Retina (tissue), 1 donor: ENCODE results near the gene CHST11.

Source experiments
- DNase-seq: peaks from one replicate; pipeline ENCODE4 v3.0.0-alpha.2; 2016

CHST11 gene

GRCh38 chr12:104434129-104434528 lies 22.6 kb upstream of the CHST11 start:
- DNase-seq: no peak

- DNase-seq: no peak
These were observed 21.6 kb upstream of the CHST11 start for GRCh38 chr12:104435175-104435574.

DNA sequence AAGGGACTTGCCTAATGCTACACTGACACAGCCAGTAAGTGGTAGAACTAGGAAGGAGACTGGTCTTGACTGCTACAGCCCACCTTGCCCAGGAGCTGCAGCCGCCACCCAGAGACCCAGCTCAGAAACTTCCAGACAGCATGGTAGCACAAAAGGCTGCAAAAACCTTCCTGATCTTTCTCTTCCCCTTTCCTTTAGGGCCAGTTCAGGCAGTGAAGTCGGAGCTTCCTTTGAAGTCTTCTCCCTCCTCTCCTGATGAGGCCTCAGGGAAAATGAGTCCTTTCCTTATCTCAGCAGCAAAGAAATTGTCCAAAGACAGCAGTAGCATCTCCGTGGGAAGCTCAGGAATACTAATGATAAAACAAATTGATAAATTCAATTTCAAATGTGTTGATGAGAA lies 21.0 kb upstream of the CHST11 start:
- DNase-seq: no peak

DNA sequence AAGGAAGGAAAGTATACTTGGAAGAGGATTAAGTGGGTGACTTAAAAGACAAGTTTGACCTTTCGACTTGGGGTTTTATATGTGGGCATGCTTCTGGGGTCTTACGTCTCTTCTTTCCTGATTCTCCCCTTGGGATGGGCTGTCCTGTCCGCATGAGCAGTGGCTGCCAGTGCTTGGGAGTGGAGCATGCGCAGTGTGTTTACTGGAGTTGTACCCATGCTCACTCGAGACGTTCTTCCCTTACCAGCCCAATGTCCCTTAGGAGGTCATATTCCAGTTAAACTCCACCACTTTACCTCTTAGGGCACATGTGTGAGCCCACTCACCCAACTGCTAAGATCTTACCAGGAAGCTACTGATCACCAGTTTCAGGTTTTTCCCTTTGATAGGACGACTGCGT lies 20.0 kb upstream of the CHST11 start:
- no peak for DNase-seq

GRCh38 chr12:104438134-104438533 lies 18.6 kb upstream of the CHST11 start:
- no peak for DNase-seq

DNA sequence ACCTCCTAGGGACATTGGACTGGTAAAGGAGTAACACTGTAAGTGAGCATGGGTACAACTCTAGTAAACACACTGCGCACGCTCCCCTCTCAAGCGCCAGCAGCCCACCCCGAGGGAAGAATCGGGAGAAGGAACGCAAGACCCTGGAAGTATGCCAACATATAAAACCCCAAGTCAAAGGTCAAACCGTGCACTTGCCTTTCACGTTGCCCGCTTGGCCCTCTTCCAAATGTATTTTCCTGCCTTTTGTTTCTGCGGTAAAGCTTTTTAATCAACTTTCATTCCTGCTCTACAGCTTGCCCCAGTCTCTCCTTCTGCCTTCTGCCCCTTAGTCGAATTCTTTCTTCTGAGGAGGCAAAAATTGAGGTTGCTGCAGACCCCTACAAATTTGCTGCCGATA lies 17.6 kb upstream of the CHST11 start:
- DNase-seq: no peak

GRCh38 chr12:104443008-104443407 lies 13.7 kb upstream of the CHST11 start:
- no peak for DNase-seq

GRCh38 chr12:104446646-104447421 lies 9.9 kb upstream of the CHST11 start:
- no peak for DNase-seq

DNA sequence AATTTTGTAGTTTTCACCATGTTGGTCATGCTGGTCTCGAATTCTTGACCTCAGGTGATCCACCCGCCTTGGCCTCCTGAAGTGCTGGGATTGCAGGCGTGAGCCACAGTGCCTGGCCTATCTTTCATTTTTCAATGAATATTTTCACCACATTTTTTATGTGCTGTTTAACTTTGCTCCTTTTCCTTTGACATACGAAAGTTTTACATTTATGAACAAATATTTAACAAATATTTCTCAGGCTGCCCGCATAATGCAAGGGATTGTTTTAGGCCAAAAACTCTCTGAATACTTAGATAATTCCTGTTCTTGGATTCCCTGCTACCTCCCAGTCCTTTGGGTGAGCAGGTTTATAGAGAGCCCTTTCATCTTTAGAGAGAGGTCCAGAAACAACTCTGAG lies 8.7 kb upstream of the CHST11 start:
- no peak for DNase-seq

GRCh38 chr12:104448451-104448850 lies 8.3 kb upstream of the CHST11 start:
- no peak for DNase-seq

GRCh38 chr12:104450700-104451099 lies 6.0 kb upstream of the CHST11 start:
- DNase-seq: no peak

GRCh38 chr12:104452087-104452486 lies 4.7 kb upstream of the CHST11 start:
- no peak for DNase-seq

DNA sequence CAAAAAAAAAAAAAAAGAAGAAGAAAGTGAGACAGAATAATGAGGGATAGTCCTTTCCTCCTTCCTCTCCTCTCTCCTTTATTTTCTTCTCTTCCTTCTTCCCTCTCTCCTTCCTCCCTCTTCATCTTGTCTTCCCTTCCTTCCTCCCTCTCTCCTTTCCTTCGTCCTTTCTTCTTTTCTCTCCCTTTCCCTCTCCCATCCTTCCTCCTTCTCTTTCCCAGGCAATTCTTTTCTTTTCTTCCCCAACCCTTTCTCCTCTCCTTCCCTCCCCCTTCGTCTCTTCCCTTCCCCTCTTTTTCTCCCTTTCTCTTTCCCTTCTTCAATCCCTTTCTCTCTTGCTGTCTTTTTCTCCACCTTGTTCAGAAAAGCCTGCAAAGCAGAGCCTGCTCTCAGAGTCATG lies 3.6 kb upstream of the CHST11 start:
- no peak for DNase-seq

- no peak for DNase-seq
These were observed 1.8 kb upstream of the CHST11 start for GRCh38 chr12:104454997-104455396.

DNA sequence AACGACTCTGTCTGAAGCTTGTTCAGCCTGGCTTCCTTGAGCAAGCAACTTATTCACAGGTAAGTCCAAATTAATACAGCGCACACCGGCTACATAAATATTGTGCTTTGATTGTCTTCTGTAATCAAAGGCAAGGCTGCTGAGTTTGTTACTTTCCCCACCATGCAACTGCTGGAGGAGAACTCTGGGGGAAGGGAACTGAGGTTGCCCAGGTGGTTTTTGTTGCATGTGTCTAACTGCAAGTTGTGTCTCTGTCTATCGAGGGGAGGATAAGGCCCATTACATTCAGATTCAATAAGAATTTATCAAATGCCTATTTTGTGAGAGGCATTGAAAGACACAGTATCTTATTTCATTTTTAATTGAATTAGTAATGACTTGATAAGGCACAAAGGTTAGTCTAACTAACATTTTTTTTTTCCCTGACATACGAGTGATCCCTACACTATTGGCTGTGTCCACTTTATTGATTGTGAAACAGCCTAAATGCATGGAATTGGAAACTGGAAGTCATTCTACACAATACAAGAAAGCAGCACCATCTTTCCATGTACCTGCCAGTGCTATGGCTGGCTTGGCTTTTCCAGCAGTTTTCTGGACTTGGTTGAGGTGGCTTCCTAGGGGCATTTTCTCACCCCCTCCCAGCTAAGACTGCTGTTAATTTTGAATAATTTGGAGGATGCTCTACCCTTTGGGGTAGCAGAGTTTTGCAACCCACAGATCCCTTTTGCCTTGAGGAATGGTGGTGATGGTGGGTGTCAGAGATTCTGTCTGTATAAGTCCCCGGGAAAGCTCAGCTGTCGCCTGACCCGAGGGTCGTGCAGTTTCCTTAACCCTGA lies 951 bp upstream of the CHST11 start:
- DNase-seq: no peak

DNA sequence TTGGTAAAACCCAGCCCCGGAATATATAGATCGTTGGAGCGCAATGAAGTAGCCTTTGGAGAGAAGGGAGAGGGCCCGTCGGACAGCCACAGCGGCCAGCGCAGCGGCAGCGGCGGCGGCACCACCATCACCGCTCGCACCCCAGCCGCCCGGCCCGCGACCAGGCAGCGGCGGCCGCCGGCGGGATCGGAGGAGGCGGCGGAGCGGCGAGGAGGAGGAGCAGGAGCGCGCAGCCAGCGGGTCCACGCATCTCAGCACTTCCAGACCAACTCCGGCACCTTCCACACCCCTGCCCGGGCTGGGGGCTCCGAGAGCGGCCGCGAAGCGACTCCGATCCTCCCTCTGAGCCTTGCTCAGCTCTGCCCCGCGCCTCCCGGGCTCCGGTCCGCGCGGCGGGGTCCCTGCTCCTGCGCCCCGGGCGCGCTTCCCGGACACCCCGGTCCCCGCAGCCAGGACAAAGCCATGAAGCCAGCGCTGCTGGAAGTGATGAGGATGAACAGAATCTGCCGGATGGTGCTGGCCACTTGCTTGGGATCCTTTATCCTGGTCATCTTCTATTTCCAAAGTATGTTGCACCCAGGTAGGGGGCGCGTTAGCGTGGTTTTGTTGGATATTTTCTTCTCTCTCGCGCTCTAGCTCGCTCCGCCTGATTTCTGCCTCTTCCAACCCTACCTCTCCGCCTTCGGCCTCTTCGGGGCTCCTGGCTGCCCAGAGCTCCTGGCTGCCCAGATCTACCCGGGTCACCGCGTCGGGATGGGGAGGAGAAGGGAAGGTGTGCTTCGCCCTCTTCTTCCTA lies 400 bp downstream of the CHST11 start:
- DNase-seq: peak; percentile 92

GRCh38 chr12:104457746-104458693 lies 1.3 kb downstream of the CHST11 start:
- DNase-seq: peak; percentile 78

GRCh38 chr12:104458694-104459367 lies 2.1 kb downstream of the CHST11 start:
- DNase-seq: no peak

GRCh38 chr12:104459368-104459909 lies 2.7 kb downstream of the CHST11 start:
- no peak for DNase-seq

DNA sequence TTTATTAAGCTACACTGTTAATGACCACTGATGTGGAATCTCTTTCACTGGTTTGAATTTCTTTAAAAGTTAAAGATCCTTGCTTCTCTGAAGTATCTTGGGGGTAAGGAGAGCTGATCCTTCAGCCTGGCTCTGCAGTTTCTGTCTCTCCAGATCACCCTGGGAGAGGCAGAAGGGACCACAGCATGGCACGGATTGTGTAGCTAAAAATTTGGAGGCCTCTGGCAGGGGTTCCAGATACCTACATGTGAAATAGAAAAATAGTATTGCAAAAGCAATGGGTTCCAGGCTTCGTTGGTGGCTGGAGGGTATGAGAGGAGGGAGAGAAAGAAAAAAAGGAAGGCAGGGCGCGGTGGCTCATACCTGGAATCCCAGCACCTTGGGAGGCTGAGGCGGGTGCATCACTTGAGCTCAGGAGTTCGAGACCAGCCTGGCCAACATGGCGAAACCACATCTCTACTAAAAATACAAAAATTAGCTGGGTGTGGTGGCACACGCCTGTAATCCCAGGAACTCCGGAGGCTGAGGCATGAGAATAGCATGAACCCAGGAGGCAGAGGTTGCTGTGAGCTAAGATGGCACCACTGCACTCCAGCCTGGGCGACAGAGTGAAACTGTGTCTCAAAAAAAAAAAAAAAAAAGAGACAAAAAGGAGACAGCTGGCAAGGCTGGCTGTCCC lies 3.4 kb downstream of the CHST11 start:
- no peak for DNase-seq
